ENCODE results near the gene GAGE10.
"Not testable (repeated sequence)": the region's sequence is repeated elsewhere in the genome, so short reads cannot be mapped to it uniquely, and the experiment has no call there.

GAGE10 gene

DNA sequence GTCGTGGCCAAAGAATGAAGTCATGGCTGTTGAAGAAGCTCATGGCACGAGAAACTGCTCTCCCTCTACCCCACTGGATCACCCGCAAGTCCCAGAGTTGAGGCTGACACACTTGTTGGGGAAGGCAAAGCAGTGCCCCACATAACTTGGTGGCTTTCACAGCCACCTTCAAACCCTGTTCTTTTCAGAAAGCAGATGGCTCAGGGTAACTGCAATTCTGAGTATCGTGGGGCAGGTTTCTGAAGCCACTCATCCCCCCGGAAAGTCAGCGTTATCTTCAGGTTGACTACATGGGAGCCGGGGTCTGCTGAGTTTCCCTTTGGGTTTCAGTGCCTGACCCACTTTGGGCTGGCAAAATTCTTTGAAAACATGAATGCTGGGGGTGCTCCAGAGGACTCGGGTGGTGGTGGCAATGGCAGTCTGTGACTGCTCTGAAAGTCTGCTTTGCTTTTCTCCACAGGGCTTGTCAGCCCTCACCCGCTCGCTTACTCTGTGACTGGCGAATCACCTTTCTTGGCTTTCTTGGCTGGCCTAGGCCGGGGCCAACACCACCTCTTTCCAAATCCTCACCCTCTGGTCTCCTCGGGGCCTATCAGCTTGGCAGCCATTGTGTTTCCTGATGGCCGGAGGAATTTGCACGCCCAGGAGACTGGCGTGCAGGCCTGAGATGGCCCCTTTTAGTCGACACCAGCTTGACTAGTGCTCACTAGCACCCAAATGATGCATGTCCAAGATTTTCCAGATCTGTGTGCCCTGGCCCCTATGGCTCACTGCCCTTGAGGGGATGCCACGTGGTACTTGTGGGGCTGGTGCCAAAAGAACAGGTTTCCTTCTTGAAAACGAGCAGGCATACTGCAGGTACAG is 26.5 kb upstream of the GAGE10 start:
- DNase-seq: no peak

DNA sequence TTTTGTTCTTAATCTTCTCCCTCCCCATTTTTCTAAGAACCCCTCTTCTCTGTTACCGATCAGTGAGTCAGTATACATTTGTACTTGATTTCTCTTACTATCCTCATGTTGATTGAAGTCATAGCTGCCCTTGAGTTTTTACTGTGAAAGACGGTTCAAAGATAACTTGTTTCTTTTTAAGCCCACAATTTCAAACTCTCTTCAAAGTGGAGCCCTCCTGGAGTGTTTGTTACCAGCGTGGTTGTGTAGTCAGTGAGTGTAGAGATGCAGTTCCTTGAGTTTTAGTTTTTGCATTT is 26.0 kb upstream of the GAGE10 start:
- no peak for DNase-seq

DNA sequence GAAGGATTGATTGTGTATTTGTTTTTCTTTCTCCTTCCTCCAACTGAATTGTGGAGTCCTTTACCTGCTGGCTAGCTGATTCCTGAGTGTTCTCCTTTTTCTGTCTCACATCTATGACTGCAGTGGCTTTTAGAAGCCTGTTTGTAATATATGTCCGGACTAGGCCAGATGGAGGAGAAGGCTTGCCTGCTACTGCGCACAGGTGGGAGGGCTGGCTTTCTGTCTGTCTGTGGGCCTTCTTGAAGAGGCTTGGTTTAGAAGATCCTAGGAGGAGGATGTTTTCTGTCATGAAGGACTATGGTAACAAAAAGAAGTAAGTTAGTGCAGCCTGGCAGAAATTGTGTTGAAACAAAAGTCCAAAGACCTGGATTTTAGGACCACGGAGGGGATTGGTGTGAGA is 25.4 kb upstream of the GAGE10 start:
- no peak for DNase-seq

DNA sequence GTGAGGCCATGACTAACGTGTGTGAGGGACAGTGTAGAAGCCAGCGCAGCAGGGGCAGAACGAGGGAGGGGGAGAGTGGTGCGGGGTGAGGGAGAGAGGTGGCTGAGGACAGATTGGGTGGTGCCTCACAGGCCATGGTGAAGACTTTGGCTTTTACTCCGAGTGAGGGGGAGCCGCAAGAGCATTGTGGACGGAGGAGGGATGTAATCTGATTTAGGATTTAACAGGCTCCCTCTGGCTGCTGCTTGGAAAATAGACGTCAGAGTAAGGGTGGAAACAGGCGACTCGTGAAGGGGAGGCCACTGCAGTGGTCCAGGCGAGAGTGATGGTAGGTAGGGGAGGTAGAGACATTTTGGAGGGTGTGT is 20.8 kb upstream of the GAGE10 start:
- DNase-seq: peak; percentile 92

DNA sequence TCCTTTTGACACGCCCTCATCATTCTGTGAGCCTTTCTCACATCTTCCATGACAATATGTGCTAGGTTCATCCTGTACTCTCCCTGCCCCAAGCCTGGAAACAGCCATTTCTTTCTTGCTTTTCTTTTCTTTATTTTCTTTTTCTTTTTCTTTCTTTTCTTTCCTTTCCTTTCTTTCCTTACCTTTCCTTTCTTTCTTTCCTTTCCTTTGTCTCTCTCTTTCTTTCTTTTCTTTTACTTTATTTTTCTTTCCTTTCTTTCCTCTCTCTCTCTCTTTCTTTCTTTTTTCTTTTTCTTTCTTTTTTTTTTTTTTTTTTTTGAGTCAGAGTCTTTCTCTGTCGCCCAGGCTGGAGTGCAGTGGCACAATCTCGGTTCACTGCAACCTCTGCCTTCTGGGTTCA is 19.2 kb upstream of the GAGE10 start:
- no peak for DNase-seq

DNA sequence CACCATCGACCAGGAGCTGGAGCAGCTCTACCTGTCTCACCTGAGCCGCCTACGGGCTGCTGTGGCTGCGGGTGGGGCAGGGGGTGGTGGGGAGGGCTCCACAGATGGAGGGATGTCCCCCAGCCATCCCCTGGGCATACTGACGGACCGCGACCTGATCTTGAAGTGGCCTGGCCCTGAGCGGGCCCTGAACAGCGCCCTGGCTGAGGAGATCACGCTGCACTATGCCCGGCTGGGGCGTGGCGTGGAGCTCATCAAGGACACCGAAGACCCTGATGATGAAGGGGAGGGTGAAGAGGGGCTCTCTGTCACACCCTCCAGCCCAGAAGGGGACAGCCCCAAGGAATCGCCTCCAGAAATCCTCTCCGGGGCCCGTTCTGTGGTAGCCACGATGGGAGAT is 17.3 kb upstream of the GAGE10 start:
- DNase-seq: no peak

DNA sequence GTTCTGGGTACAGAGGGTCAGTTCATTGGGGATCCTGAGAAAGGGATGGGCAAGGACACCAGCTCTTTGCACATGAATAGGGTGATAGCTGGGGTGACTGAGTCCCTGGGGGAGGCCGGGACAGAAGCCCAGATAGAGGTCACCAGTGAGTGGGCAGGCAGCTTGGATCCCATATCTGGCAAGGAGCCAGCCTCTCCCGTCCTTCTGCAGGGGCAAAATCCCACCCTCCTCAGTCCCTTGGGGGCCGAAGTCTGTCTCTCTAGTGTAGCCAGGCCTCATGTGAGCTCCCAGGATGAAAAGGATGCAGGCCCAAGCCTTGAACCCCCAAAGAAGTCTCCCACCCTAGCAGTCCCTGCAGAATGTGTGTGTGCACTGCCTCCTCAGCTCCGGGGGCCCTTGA is 16.9 kb upstream of the GAGE10 start:
- DNase-seq: no peak

DNA sequence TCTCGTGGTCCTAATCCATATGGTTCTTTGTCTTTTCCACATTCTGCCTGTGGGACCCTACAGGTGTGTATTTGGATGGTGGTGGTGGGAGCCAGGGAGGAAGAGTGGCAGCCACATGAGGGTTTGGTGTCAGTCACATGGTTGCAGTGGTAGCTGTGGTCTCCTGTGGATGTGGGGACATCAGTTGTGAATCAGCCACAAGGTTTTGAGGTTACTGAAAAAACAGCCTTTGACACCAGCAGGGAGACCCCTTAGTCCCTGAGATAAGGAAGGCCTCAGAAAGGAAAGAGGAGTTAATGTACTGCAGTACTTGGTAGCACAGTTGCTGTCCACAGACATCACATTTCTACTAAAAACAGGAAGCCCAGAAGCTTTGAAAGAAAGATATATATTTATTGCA is 15.8 kb upstream of the GAGE10 start:
- no peak for DNase-seq

DNA sequence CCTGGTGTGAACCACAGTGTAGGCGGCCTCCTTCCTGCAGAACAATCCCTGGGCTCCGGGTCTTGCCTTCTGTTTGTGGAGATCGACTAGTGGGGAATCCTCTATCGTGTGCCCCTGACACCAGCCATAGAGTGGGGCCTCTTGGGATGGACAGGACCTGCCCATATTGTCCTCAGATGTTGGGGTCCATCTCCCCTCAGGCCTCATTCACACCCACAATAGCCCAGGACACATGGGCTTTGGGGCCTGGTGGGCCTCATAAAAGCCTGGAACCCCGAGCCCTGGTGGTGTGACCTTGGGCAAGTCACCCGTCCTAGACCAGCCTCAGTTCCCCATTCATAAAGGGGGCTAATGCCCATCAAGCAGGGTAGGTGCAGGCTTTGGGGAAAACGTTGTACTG is 13.2 kb upstream of the GAGE10 start:
- no peak for DNase-seq

DNA sequence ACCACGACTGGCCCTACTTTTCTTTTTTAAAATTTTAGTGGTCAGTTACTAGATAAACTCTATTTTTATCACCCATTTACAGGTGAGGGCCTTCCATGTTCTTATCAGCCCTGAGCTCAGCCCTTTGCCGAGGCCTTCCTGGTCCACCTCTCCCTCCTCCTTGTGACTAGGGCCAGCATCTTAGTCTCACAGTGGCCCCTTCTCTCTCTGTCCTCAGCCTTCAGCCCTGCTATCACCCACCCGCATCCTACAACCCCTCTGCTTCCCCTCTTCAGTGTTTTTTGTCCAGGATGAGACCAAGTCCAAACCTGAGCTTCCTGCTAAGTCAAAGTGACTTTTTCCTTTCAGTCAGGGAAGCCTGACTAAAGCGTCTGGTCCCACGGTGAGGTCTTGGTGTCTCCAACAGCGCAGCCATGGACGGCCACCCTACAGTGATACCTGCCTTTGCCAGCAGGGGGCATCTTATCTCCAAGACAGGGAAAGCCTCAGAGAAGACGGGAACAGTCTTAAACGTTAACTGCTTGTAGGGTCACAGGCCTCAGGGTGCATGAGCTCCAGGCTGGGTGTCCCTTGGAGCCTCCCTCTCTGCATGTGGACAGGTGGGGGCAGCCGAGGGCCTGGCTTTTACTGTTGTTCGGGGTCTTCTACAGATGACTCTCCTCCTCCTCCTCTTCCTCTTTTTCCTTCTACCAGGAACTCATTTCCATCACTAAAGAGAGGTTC is 11.7 kb upstream of the GAGE10 start:
- peak; percentile 83 for DNase-seq

DNA sequence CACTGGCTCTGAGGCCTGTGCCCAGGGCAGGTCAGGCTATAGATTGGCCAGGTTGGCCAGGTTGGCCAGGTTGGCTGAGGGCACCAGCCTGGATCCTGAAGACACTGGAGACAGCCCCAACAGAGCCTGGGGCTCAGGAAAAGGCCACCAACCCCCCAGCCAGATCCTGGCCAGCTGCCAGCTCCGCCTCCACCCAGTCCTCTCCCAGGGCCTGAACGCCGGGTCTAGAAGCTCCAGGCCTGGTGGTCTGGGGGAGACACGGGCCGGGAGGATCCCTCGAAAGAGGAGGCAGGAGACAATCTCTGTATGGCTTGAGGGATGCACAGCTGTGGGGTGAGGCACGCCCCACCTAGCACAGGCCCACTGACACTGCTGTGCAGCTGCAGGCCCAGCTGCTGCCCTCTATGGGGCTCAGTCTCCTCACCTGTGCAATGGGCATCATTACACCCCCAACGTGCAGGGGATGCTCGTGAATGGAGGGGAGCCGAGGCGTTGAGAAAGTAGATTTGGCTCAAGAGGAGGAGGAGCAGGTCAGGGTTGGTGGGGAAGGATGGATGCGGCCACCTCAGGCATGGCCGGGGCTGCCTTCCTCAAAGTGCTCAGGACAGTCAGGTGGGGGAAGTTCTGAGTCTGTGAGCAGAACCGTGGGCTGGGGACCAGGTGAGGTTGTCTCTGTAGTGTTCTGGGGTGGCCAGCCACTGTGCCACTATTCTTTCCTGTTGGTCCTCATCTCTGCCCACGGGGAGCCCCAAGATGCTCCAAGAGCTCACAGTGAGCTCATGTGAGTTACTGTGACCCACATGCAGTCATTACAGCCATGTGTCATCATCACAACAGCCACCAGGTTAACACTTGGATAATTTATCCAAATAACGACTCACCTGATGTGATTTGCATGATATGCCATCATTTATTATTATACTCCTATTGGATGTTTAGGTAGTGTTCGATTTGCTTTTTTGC is 10.8 kb upstream of the GAGE10 start:
- DNase-seq: no peak

DNA sequence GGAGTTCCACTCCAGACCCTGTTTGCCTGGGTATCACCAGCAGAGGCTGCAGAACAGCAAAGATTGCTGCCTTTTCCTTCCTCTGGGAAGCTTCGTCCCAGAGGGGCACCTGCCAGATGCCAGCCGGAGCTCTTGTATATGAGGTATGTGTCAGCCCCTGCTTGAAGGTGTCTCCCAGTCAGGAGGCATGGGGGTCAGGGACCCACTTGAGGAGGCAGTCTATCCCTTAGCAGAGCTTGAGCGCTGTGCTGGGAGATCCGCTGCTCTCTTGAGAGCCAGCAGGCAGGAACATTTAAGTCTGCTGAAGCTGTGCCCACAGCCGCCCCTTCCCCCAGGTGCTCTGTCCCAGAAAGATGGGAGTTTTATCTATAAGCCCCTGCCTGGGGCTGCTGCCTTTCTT is 4.2 kb upstream of the GAGE10 start:
- not testable (repeated sequence) for DNase-seq

DNA sequence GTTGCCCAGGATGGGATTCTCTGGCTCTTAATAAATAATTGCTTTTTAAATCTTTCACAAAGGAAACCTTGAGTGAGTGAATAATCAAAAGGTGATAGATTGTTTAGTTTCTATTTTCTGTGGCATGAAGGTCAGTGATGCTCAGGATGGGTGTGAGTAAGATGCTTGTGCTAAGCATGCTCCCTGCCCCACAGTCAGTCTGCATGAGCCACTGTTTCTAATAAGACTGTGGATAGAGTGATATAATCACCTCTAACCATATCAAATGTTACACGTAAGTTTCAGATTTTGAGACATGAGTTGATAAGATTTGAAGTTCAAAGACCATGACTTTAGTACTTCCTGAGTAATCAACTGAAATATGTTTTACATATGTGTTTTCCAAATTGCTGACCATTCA is 2.7 kb upstream of the GAGE10 start:
- DNase-seq: no peak

DNA sequence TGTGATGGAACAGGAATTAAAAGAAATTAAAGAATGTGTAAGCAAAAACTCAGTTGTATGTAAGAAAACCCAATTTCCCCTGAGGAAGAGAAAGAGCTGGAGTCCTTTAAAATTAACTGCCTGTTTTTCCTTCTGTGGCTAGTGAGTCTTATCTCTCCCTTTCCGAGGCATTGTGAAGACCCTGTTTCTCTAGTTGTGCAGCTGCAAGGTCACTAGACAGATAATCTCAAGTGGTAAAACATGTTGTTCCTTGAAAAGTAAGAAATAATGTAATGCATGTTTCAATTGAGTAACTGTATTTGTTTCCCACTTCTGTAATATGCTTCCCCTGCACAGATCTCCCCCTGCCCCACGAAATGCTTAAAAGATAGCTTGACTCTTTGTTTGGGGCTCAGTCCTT is 4.3 kb downstream of the GAGE10 start:
- not testable (repeated sequence) for DNase-seq

DNA sequence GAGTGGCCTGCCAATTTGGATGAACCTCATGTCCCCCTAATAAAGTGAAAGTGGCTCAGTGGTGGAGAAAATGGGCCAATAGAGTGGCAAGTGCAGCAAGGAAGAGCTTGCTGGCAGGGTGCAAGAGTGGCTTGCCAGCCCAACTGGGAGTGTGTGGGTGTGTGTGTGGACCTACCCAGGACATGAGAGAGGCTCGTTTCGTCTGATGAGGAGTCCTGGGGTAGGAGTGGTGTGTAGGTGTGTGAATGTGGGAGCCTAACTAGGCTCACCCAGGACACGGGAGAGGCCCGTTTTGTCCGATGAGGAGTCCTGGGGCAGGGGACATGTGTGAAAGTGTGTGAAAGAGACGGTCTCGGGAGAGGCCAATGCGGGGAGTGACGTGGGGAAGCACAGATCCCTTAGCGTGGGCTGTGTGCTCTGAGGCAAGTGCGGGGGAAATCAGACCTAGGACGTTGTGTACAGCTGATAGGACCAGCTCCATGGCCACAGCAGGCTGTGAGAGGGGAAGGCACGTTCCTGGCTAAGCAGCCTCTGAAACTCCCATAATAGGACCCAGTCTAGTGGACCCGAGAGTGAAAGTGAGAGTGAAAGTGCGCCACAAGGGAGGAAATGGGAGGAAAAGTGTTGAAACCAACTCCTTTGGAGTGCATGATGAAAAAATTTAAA is 5.3 kb downstream of the GAGE10 start:
- no peak for DNase-seq

DNA sequence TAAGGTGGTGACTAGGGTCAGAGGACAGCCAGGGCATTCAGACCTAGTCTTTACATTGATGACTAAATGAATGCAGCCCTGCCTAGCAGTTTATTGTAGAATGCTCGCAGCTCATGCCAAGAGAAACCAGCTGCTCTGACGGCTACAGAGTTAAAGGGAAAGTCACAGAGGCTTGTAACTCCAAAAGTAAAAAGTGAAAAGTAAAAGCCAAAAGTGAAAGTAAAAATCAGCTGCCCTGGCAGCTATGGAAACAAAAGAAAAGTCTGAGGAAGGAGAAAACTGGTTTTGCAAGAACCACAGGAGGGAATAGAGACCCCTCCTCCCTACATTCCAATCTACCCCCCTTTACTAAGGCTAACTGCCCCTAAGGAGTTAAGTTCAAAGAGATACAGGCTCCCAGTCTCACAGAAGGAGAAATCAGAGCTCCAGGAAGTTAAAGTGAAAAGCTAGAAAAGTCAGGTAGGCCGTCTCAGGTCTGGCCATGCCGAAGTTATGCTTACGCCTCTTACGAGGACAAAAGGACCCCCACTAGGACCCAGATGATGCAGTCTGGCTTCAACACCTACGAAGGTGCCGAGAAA is 6.0 kb downstream of the GAGE10 start:
- no peak for DNase-seq

DNA sequence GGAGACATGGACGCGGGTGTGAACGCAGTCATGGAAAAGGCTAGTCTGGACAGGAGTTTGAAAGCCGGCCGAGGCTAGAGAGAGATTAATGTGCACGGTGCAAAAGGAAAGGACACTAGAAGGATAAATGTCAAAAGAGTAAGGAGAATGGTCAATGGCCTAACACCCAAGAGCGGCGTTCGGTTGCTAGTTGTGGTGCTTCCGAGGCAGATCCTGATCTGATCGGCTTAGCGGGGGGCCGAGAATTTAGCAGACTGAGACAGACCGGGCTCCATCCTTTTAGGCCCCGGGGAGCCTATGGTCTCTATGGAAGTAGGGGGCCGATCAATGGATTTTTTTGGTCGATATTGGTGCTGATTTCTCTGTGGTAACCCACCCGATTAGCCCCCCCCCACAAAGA is 6.9 kb downstream of the GAGE10 start:
- DNase-seq: no peak

DNA sequence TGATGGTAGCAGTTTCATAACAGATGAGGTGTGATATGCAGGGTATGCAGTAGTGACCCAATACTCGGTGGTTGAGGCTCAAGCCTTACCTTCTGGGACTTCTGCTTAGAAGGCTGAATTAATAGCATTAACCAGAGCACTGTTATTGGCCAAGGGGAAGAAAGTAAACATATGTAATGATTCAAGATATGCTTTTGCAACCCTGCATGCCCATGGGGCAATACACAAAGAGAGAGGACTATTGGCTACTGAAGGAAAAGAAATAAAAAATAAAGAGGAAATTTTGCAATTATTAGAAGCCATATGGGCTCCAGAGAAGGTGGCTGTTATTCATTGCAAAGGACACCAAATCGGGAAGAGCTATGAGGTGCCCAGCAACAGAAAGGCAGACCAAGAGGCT is 8.7 kb downstream of the GAGE10 start:
- no peak for DNase-seq

DNA sequence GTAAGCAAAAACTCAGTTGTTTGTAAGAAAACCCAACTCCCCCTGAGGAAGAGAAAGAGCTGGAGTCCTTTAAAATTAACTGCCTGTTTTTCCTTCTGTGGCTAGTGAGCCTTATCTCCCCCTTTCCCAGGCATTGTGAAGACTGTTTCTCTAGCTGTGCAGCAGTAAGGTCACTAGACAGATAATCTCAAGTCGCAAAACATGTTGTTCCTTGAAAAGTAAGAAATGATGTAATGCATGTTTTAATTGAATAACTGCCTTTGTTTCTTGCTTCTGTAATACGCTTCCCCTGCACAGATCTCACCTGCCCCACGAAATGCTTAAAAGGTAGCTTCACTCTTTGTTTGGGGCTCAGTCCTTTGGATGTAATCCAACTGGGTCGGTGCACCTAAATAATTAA is 12.6 kb downstream of the GAGE10 start:
- DNase-seq: no peak

DNA sequence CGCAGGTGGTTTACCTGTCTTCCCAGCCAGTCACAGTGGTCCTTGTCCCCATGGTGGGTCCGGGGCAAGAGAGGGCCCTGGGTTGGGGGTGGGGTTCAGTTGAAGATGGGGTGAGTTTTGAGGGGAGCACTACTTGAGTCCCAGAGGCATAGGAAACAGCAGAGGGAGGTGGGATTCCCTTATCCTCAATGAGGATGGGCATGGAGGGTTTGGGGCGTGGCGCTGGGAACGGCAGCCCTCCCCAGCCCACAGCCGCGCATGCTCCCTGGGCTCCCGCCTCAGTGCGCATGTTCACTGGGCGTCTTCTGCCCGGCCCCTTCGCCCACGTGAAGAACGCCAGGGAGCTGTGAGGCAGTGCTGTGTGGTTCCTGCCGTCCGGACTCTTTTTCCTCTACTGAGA is 18.3 kb downstream of the GAGE10 start, which contains the start of gene GAGE12J:
GAGE12J (plus strand) TSS at position 301 of the 400 bp plus-strand sequence. CDS start 1,157 bp downstream, outside the sequence.
- DNase-seq: not testable (repeated sequence)

DNA sequence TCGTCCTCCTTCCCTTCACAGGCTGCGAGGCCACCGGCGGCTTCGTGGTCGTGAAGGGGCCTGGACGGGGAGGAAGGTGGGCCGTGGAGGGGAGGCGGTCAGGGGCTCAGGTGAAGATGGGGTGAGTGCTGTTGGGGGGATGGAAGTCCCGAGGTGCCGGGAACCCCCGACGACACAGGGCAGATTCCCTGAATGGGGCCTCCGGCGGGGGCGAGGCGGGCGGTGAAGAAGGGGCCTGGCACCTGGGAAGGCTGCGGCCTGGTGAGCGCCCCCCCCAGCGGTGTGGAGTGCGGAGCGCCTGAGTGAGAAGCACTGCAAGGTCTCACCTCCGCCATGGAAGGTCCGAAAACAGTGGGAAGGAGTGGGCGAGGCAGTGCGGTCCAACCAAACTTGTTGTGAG is 18.8 kb downstream of the GAGE10 start:
- DNase-seq: not testable (repeated sequence)

DNA sequence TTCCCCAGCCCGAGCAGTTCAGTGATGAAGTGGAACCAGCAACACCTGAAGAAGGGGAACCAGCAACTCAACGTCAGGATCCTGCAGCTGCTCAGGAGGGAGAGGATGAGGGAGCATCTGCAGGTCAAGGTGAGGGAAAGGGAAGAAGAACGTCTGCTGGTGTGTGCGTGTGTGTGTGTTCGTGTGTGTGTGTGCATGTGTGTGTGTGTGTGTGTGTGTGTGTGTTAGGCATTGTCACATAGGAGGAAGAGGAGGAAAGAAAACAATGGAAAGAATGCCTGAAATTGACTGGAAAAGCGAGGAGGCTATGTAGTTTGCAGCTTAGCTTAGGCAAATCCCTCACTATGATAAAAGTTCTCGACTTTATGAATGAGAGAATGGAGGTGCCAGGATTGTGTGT is 20.3 kb downstream of the GAGE10 start:
- DNase-seq: not testable (repeated sequence)

All from NCI-H82 (cell line).